ENCODE results near the gene SLC4A1AP. TPM values are rescaled to one million over a fixed set of nuclear protein-coding genes. Genes with fewer than 3 reads are reported as not detected.
A peak's percentile ranks its signal among the peaks of the same experiment; 100 is the strongest.
"Not testable (repeated sequence)": the region's sequence is repeated elsewhere in the genome, so short reads cannot be mapped to it uniquely, and the experiment has no call there.

Gene SLC4A1AP
- 20.7 TPM for polyA plus RNA-seq (2013, experiment 1 of 2; ENCODE audit: insufficient read length)
- polyA plus RNA-seq (2013, experiment 2 of 2; ENCODE audit: insufficient read length): 20.3 TPM

GRCh38 chr2:27663285-27664153 is at the start of gene SLC4A1AP, which contains the start of gene SUPT7L:
TSS of gene SLC4A1AP (plus strand) at chr2:27663889. CDS start at chr2:27663915, 26 bp downstream.
TSS of gene SUPT7L (minus strand) at chr2:27663614. CDS start at chr2:27662192, 1,422 bp downstream.
- peak; percentile 86 for DNase-seq

- no peak for DNase-seq
Observed at GRCh38 chr2:27613985-27614384, 49.7 kb upstream of the SLC4A1AP start.

- no peak for DNase-seq
Observed at GRCh38 chr2:27615316-27615715, 48.4 kb upstream of the SLC4A1AP start.

- no peak for DNase-seq
Observed at GRCh38 chr2:27621524-27621923, 42.2 kb upstream of the SLC4A1AP start.

- DNase-seq: peak; percentile 97
Observed at GRCh38 chr2:27622921-27623384, 40.7 kb upstream of the SLC4A1AP start.

- no peak for DNase-seq
Observed at GRCh38 chr2:27624943-27625342, 38.7 kb upstream of the SLC4A1AP start.

- DNase-seq: not testable (repeated sequence)
Observed at GRCh38 chr2:27626323-27626722, 37.4 kb upstream of the SLC4A1AP start.

- DNase-seq: not testable (repeated sequence)
Observed at GRCh38 chr2:27626921-27627320, 36.8 kb upstream of the SLC4A1AP start.

- peak; percentile 90 for DNase-seq
Observed at GRCh38 chr2:27627963-27628766, 35.5 kb upstream of the SLC4A1AP start.

- peak; percentile 92 for DNase-seq
Observed at GRCh38 chr2:27628767-27629709, 34.7 kb upstream of the SLC4A1AP start, which contains the start of the genes CCDC121 and GPN1. TSS of gene CCDC121 (minus strand) at chr2:27629012. CDS start at chr2:27627799, 1,213 bp downstream. TSS of gene GPN1 (plus strand) at chr2:27629050. CDS start at chr2:27629059, 9 bp downstream.

GRCh38 chr2:27630257-27630656 is 33.4 kb upstream of the SLC4A1AP start:
- not testable (repeated sequence) for DNase-seq

- no peak for DNase-seq
Observed at GRCh38 chr2:27634291-27634690, 29.4 kb upstream of the SLC4A1AP start.

- DNase-seq: peak; percentile 10
Observed at GRCh38 chr2:27636766-27637165, 26.9 kb upstream of the SLC4A1AP start.

- DNase-seq: peak; percentile 89
Observed at GRCh38 chr2:27638037-27638637, 25.6 kb upstream of the SLC4A1AP start.

- DNase-seq: peak; percentile 96
Observed at GRCh38 chr2:27638709-27639108, 25.0 kb upstream of the SLC4A1AP start.

- DNase-seq: no peak
Observed at GRCh38 chr2:27640722-27641245, 22.9 kb upstream of the SLC4A1AP start.

- no peak for DNase-seq
Observed at GRCh38 chr2:27645197-27645596, 18.5 kb upstream of the SLC4A1AP start.

GRCh38 chr2:27647289-27647688 is 16.4 kb upstream of the SLC4A1AP start:
- peak; percentile 31 for DNase-seq

- DNase-seq: no peak
Observed at GRCh38 chr2:27647737-27648136, 16.0 kb upstream of the SLC4A1AP start.

GRCh38 chr2:27651056-27651455 is 12.6 kb upstream of the SLC4A1AP start:
- no peak for DNase-seq

GRCh38 chr2:27652341-27652740 is 11.3 kb upstream of the SLC4A1AP start:
- no peak for DNase-seq

Data from fibroblast of skin of abdomen (primary cell).